Fibroblast of skin of left biceps (primary cell): ENCODE data around the gene PHPT1.

Experiments
- DNase-seq, 2 experiments: peaks; one replicate each; pipeline ENCODE4 v3.0.0-alpha.2; 2013; ENCODE audit warnings: low read depth in 2 of 2

PHPT1 gene

DNA sequence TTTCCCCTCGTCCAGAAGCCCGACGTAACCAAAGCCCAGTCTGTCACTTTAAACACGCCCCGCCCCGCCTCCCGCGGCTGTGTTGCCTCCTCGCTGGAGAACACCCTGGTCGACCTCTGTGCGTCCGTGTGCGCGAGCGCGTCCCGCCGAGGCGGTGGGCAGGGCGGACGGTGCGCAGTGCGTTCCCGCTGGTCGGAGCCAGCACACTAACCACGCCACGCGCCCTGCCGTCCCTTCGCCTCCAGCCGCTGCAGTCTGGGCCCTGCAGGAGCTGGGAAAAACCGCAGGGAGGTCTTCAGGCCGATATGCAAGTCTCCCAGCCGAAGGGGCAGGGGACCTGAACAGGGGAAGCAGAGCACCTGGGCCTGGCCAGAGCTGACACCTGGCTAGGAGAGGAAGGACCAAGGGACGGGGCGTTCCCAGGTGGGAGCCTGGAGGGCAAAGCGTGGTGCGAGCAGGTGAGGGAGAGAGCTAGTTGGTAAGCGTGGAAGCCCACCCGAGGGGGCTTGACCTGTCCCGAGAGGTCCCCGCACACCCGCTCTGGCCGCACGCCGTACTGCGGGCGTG, 1.3 kb upstream of the PHPT1 start:
- peak in 1 of 2 experiments; percentile 41 for DNase-seq

DNA sequence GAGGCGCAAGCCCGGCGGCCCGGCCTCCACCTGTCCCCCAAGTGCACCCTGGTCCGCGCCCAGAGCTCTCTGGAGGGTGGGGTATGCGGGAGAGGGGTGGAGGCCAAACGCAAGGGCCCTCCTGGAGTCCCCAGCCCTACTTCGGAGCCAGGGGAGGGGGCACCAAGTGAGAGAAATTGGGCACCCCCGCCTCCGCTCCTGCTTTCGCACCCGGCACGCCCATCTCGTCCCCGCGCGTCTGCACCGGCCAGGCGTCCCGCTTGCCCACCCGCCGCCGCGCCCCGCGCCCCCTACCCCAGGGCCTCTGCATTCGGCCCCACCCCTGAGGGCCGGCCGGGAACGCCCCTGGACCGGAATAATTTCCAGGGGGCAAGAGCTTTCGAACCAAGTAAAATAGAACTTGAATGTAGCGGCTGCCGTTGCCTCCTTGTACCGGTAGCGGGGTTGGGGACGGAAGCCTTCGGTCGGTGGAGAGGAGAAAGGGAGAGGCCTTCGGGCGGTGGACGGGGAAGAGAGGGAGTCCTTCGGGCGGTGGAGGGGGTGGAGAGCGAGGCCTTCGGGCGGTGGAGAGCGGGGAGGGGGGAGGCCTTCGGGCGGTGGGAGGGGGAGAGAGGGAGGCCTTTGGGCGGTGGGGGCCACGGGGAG, 694 bp upstream of the PHPT1 start:
- DNase-seq, result no peak

DNA sequence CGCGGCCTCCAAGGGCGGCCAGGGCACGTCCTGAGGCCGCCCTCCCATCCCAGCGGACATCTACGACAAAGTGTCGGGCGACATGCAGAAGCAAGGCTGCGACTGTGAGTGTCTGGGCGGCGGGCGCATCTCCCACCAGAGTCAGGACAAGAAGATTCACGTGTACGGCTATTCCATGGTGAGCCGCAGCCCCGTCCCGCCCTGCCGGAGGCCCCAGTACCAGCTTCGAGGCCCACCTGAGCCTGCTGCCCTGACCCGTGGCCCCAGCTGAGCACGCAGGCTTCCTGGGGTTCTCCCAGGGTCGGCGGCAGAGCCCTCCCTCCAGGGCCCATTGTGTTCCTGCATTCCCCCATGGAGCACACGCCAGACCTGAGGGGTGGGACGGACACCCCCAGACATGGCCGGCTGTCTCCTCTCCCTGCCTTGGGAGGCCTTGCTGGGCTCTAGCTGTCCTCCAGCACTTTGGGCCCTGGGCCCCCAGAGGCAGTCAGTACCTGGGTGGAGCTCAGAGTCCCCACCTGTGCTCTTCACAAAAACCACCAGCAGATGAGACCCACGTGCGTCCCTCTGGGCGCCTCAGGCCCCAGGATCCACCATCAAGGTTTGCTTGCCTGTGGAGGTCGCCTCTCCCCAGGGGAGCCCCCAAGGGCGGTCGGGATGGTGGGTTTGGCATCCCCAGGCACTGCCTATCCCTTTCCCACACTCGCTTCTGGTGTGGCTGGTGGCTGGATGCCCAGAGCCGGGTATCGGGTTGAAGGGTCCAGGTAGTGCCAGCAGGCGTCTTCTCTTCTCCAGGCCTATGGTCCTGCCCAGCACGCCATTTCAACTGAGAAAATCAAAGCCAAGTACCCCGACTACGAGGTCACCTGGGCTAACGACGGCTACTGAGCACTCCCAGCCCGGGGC, 1.0 kb downstream of the PHPT1 start:
- DNase-seq, result no peak

DNA sequence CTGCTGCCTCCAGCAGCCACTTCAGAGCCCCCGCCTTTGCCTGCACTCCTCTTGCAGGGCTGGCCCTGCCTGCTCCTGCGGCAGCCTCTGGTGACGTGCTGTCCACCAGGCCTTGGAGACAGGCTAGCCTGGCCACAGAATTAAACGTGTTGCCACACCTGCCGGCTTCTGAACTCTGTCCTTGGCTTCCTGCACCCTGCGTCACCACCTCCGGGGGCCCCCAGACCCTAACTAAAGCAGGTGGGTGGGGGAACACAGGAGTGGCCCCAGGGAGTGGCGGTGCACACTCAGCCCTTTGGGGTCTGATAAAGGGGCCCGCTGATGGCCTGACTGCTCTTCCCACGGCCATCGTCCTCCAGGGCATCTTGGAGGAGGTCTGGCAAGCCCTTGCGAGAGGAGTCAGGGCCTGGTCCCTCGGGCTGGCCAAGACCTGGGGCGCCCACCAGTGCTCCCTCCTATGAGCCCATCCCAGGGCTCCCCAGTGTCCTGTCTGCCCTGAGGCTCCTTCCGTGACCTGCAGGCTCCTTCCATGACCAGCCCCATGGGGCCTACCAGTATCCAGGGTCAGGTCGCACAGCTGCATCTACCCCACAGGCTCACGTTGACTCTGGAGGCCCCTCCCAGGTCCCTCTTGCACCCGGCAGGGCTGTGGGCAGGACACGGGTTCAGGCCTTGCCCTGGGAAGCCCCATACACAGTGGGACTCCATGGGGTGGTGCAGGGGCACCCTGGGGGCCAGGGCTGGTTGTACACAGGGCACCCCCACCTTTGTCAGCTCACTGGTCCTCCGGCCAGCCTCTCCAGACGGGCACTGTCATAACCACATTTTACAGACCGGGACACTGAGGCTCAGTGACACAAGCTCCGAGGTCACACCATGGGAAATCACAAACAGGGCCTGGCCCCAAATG, 1.9 kb downstream of the PHPT1 start:
- no peak for DNase-seq

DNA sequence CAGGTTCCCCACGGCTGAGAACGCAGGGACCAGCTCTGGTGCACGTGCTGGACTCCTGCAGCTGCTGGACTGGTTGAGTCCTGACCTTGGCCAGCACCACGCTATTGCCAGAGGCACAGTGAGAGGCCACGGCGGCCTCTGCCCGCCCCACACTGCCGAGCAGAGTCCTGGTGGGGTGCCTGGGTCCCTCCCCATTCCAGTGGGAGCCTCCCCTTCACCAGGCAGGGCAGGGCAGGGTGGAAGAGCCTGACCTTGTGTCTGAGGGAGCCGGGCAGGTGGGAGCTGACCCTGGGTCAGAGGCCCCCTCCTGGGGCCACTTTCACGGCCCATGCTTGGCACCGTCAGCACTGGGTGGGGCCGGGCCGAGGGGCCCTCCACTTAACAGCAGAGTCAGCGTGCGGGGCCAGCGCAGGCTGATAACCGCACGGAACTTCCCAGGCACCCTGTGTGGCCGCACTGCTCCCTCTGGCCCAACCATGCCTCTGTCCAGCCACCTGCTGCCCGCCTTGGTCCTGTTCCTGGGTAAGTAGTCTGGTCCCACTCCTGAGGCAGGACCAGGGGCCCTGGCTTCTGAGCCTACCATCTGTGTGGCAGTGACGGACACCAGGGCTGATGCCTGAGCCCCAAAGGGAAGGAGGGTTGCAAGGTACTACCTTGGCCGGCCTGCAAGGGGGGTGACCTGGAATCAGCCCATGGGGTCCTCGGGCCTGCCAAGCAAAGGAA, 2.9 kb downstream of the PHPT1 start, which contains the start of gene MAMDC4:
Gene MAMDC4 (plus strand): TSS at position 406 of the 723 bp plus-strand sequence. CDS start 71 bp downstream, at position 477.
- no peak for DNase-seq

DNA sequence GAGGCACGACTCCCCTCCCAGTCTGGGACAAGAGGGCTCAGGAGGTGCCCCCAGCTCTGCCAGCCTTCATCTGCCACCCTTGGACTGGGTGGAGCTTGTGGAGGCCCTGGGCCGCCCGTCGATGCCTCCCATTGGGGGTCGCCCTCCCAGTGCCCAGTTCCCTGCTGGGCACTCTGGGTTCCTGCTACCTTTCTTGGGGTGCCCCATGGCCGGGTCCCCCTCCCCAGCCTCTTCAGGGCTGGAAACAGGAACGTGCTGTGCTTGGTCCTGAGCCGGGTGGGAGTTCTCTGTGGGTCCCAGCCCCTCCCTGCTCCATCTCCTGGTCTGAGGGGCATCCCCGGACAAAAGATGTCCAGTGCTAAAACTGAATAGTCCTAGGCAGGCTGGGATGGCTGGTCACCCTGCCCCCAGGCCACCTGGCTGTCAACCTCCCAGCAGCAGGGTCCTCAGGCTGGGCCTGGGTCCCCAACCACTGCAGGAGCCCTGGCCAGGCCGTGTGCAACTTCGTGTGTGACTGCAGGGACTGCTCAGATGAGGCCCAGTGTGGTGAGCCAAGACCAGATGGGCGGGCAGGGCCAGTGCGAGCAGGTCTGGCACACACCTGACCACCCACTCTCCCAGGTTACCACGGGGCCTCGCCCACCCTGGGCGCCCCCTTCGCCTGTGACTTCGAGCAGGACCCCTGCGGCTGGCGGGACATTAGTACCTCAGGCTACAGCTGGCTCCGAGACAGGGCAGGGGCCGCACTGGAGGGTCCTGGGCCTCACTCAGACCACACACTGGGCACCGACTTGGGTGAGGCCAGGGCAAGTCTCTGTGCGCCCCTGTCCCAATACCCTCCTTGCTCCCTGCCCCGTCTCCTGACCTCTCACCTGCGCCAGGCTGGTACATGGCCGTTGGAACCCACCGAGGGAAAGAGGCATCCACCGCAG, 3.7 kb downstream of the PHPT1 start:
- no peak for DNase-seq

DNA sequence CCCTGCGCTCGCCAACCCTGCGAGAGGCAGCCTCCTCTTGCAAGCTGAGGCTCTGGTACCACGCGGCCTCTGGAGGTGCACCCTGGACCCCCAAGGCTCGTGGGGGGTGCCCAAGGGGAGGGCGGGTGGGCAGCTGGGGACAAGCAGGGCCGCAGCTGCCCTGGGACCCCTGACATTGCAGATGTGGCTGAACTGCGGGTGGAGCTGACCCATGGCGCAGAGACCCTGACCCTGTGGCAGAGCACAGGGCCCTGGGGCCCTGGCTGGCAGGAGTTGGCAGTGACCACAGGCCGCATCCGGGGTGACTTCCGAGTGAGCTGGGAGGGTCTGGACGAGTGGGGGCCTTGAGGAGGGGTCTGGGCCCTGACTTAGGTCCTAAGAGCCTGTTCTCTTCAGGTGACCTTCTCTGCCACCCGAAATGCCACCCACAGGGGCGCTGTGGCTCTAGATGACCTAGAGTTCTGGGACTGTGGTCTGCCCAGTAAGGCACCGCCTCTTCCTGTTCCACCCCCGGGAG, 4.4 kb downstream of the PHPT1 start:
- no peak for DNase-seq

DNA sequence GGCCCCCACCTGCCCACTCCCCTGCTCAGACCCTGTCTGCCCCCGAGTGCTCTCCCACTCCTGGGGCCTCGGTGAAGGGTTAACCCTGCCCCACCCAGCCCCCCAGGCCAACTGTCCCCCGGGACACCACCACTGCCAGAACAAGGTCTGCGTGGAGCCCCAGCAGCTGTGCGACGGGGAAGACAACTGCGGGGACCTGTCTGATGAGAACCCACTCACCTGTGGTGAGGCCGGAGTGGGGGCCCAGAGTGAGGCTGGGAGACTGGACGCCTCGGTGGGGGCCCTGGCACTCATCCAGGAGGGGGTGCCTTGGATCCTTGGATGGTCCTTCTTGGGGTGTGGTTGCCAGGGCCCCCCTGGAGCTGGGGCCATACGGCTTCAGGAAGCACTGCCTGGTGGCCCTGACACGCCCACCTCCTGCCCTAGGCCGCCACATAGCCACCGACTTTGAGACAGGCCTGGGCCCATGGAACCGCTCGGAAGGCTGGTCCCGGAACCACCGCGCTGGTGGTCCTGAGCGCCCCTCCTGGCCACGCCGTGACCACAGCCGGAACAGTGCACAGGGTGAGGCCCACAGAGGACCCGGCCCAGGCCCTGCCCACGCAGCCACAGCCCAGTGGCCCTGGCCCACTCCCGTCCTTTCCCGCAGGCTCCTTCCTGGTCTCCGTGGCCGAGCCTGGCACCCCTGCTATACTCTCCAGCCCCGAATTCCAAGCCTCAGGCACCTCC, 5.1 kb downstream of the PHPT1 start:
- DNase-seq, result no peak

DNA sequence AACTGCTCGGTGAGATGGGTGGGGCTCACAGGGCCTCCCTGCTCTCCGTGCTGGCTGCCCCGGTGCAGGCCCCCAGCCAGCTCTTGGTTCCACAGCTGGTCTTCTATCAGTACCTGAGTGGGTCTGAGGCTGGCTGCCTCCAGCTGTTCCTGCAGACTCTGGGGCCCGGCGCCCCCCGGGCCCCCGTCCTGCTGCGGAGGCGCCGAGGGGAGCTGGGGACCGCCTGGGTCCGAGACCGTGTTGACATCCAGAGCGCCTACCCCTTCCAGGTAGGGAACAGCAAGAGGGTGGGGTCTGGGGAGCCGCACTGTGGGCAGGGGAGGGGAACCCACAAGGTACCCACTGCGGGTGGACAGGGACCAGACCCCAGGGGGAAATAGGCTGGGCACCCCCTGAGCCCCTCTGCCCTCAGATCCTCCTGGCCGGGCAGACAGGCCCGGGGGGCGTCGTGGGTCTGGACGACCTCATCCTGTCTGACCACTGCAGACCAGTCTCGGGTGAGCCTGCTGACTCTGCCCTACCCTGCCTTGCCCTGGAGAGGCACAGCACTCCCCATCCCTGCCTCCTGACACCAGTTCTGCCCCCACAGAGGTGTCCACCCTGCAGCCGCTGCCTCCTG, 5.7 kb downstream of the PHPT1 start:
- no peak for DNase-seq

DNA sequence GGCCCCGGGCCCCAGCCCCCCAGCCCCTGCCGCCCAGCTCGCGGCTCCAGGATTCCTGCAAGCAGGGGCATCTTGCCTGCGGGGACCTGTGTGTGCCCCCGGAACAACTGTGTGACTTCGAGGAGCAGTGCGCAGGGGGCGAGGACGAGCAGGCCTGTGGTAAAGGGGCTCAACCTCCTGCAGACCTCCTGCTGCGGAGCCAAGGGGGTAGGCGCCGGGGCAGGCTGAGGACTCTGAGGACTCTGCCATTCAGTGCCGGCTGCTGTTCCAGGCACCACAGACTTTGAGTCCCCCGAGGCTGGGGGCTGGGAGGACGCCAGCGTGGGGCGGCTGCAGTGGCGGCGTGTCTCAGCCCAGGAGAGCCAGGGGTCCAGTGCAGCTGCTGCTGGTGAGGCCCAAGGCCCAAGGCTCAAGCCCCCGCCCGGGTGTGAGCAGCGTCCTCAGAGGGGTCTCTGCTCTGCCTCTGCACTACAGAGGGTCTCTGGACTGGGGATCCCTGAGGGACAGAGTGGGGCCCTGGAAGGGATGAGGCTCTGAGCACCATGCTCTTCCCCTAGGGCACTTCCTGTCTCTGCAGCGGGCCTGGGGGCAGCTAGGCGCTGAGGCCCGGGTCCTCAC, 6.4 kb downstream of the PHPT1 start:
- DNase-seq, result no peak

DNA sequence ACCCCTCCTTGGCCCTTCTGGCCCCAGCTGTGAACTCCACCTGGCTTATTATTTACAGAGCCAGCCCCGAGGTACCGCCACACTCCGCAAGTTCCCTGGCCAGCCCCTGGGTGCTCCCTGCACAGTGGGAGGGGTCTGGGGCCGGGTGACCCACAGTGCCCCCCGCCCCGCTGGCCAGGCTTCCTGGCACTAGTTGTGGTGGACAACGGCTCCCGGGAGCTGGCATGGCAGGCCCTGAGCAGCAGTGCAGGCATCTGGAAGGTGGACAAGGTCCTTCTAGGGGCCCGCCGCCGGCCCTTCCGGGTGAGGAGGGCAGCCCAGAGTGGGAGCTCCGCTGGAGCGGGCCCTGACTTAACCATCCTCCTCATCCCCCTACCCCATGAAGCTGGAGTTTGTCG, 6.9 kb downstream of the PHPT1 start:
- DNase-seq, result no peak

DNA sequence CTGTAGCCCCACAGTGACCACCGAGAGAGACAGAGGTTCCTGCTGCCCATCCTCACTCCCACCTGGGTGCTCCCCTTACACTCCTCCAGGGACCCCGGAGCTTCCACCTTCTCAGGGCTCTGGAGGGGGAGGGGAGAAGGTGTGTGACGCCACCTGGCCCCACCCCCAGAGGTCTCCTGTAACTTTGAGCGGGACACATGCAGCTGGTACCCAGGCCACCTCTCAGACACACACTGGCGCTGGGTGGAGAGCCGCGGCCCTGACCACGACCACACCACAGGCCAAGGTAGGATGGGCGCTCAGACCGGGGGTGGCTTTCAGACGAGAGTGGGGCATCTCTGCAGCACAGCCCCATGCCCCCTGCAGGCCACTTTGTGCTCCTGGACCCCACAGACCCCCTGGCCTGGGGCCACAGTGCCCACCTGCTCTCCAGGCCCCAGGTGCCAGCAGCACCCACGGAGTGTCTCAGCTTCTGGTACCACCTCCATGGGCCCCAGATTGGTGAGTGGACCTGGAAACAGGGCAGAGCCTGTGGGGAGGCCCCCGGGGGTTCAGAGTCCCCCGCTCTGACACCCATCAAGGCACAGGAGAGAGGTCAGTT, 7.4 kb downstream of the PHPT1 start:
- DNase-seq, result no peak

DNA sequence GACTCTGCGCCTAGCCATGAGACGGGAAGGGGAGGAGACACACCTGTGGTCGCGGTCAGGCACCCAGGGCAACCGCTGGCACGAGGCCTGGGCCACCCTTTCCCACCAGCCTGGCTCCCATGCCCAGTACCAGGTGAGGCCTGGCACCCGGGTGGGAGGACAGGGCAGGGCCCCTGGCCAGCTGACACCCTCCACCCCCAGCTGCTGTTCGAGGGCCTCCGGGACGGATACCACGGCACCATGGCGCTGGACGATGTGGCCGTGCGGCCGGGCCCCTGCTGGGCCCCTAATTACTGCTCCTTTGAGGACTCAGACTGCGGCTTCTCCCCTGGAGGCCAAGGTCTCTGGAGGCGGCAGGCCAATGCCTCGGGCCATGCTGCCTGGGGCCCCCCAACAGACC, 8.0 kb downstream of the PHPT1 start:
- DNase-seq, result no peak

DNA sequence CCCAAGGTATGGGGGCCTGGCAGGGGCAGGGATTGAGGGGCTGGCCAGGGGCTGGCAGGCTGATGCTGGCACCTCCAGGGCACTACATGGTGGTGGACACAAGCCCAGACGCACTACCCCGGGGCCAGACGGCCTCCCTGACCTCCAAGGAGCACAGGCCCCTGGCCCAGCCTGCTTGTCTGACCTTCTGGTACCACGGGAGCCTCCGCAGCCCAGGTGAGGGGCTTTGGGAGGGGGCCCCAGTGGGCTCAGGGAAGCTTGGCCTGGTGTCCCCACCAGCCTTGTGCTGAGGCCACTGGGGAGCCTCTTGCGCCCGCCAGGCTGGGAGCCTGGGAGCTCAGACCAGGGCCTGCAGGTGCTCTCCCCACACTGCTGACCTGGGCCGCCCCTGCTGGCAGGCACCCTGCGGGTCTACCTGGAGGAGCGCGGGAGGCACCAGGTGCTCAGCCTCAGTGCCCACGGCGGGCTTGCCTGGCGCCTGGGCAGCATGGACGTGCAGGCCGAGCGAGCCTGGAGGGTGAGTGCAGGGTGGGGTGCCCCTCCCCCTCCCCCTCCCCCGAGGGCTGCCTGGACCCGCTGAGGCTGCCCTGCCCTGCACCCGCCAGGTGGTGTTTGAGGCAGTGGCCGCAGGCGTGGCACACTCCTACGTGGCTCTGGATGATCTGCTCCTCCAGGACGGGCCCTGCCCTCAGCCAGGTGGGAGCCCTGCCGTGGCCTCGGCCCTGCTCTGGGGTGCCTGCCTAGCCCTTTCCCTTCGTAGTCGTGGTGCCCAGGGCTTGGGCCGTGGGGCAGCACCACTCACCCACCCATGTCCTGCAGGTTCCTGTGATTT, 8.6 kb downstream of the PHPT1 start:
- DNase-seq, result no peak

DNA sequence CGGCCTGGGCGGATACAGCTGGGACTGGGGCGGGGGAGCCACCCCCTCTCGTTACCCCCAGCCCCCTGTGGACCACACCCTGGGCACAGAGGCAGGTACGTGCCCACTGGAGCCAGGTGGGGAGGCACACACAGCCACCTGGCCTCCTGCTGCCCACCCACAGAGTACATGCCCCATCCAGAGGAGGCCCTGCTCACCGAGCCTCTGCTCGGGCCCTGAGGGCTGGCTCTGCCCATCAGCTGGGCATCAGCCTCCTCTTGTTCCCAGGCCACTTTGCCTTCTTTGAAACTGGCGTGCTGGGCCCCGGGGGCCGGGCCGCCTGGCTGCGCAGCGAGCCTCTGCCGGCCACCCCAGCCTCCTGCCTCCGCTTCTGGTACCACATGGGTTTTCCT, 9.2 kb downstream of the PHPT1 start:
- DNase-seq, result no peak

DNA sequence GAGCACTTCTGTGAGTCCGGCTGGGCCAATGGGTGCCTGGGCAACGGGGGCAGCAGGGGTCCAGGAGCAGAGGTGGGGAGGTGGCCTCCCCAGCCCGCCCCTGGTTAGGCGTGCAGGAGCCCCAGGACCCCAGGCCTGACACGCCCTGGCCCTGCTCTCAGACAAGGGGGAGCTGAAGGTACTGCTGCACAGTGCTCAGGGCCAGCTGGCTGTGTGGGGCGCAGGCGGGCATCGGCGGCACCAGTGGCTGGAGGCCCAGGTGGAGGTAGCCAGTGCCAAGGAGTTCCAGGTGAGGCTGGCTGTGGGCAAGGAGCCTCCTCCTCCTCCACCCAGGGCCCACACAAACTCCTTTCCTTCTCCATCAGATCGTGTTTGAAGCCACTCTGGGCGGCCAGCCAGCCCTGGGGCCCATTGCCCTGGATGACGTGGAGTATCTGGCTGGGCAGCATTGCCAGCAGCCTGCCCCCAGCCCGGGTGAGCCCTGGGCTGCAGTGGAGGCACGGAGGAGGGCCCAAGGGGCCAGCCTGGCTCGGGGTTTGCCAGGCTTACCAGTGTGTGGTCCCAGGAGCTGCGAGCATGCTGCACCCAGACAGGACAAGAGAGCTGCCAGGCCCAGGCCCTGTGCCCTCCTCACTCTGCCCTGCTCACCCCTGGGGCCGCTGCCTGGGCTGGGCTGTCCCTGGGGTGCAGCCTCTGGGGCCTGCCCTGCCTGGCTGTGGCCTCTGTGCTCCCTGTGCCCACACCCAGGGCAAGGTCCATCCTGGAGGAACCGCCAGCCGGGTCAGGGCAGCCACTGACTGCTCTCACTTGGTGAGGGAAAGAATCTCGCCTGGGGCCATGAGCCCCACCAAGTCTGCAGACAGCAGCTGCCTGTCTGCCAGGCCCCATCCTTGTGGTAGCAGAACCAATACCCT, 9.9 kb downstream of the PHPT1 start:
- no peak for DNase-seq
